EH (cell line): ENCODE results near the gene OTOG.

Experiments
- DNase-seq: peaks from one replicate; pipeline ENCODE4 v3.0.0-alpha.2; 2015; ENCODE audit warnings: low read depth

OTOG gene

GRCh38 chr11:17651061-17651460 is 104.0 kb downstream of the OTOG start:
- no peak for DNase-seq

- no peak for DNase-seq
Observed at GRCh38 chr11:17651681-17652080, 104.6 kb downstream of the OTOG start.

GRCh38 chr11:17652556-17652955 is 105.5 kb downstream of the OTOG start:
- no peak for DNase-seq

- DNase-seq, result no peak
Observed at GRCh38 chr11:17653611-17654010, 106.6 kb downstream of the OTOG start.

GRCh38 chr11:17655682-17656081 is 108.6 kb downstream of the OTOG start:
- DNase-seq, result no peak

DNA sequence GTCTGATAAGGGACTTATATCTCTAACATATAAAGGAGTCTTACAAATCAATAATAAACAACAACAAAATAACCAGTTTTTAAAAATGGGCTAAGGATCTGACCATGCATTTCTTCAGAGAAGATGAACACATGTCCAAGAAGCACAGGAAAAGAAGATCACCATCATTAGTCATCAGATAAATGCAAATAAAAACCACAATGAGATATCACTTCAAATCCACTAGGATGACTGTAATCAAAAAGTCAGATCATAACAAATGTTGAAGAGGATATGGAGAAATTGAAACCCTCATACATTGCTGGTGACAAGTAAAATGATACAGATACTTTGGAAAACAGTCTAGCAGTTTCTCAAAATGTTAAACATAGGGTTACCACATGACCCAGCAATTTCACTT is 111.2 kb downstream of the OTOG start:
- DNase-seq, result no peak

DNA sequence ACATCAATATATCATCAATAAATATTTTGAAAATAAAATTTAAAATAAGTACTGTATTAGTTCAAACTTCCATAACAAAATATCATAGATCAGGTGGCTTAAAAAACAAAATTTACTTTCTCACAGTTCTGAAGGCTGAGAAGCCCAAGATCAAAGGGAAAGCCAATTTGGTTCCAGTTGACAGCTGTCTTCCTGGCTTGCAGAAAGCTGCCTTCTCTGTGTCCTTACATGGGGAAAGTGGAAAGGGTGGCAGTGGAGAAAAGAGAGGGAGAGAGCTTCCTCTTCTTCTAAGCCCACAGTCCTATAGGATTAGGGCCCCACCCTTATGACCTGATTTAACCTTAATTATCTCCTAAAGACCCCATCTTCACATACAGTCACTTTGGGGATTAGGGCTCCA is 121.1 kb downstream of the OTOG start:
- no peak for DNase-seq

GRCh38 chr11:17672469-17672868 is 125.4 kb downstream of the OTOG start:
- no peak for DNase-seq

- peak; percentile 28 for DNase-seq
Observed at GRCh38 chr11:17673951-17674350, 126.9 kb downstream of the OTOG start.

DNA sequence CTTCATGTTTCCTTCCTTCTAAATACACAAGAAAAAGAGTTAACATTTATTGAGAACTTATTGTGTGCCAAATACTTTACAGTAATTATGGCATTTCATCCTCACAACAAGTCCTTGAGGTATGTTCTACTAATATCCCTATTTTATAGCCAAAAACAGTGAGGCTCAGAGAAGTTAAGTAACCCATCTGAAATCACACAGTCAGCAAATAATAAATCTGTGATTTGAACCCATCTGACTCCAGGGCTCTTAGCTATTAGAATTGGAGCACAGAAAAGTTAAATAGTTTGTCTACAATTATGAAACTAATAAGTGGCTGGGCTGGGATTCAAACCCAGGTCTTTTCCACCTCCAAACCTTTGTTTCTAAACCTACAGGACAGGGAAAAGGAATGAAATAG is 135.8 kb downstream of the OTOG start:
- DNase-seq, result no peak

DNA sequence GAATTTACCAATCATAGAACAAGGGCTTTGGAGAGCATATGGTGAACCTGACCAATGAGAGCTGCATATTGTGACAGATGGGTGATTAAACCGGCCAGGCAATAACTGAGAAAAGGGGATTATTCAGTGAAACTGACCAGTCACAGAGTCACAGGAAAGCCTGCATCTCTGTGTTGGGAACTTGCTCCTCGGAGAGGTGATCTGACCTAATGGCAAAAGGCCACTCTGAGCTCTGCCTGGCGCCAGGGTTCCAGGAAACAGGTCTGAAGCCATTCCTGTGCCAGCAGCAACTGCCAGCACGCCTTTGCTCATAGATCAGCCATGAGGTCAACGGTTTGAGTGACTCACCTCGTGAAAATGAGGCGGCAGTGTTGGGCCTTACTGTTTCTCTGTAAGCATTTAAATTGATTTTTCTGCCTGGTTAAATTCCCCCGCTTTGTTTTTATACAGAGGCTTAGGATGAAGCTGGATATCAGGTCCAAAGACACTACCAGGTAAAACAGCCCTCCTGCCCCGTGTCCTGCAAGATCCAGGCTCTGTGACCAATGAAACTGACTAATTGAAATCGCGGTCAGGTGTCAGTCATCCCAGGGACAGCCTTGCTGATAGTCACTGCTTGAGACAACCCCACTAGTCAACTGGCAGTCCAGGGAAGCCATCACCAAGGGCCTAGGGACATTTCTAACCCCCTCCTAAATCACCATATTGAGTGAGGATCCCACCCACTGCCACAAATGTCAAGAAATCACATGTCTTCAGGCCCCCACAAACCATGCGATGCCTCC is 136.5 kb downstream of the OTOG start:
- DNase-seq, result peak; percentile 74

DNA sequence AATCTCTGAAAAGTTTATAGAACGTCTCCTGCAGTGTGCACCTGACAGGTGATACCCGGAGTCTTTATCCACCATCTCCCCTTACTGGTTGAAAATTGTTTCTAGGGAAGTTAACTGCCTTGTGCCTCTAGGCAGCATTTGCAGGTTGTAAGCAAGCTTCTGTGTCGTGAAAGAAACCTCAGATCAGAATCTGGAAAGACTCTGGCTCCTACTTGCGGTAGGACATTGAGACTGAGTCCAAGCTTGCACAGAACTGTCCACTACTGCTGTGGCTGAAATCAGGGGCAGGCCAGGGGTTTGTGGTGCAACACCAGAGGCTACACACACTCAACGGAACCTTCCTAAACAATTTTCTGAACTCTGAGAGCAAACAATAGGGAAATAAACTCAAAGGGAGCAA is 137.5 kb downstream of the OTOG start:
- no peak for DNase-seq

- DNase-seq, result peak; percentile 9
Observed at GRCh38 chr11:17686231-17686980, 139.3 kb downstream of the OTOG start.

DNA sequence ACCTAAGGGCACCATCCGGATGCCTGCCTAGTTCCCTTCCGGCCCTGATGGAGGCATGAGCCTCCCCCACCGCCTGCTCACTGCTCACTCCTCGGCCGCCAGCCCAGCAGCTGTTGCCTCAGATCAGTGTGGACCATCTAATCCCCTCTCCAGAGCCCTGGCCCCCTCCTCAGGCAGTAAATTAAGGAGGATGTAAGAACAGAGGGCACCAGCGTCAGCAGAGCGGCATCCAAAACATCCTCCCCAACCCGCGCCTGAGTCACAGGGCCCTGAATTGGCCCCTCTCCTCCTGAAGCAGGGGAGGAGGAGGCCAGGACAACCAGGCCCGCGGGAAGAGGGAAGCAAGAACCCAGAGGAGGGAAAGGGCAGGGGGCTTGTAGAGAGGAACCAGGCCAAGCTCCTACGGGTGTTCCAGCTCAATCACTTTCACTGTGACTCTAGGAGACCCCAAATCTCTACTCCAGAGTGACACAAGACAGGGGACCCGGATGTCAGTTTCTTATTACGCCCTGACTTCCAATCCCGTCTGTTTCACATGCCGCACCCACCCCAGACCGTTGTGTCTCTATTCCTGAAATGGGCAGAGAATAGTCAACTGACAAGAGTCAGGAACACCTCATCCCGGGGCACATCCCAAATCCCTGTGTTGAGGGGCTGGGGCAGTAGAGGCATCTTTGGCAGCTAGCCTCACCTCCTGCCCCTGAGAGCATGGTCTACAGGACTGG is 141.0 kb downstream of the OTOG start:
- DNase-seq, result peak; percentile 7

DNA sequence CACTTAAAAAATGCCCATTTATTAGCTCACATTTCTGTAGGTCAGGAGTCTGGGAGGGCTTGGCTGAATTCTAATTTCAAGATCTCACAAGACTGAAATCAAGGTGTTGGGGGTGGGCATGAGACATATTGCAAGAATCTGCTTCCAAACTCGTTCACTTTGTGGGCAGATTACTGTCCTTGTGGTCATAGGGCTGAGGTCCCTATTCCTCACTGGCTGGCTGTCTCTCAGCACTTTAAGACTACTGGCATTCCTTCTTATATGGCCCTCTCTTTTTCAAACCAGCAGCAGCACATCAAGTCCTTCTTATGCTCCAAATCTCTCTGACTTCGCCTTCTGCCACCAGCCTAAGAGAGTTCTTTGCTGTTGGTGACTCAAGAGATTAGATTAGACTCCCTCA is 144.5 kb downstream of the OTOG start:
- DNase-seq, result no peak

GRCh38 chr11:17691976-17692375 is 144.9 kb downstream of the OTOG start:
- DNase-seq, result no peak

DNA sequence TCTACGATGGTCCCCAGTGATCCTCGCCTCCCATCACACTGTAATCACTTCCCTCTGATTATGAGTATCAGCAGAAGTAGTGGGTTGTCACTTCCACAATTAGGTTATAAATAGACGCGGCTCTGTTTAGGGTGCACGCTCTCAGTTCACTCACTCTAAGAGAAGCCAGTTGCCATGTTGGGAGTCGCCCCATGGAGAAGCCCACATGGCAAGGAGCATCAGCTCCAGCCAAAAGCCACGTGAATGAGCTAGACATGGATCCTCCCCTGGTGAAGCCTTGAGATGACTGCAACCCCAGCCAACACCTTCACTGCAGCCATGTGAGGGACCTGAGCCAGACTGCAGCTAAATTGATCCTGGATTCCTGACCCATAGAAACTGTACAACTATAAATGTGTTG is 145.9 kb downstream of the OTOG start:
- no peak for DNase-seq

DNA sequence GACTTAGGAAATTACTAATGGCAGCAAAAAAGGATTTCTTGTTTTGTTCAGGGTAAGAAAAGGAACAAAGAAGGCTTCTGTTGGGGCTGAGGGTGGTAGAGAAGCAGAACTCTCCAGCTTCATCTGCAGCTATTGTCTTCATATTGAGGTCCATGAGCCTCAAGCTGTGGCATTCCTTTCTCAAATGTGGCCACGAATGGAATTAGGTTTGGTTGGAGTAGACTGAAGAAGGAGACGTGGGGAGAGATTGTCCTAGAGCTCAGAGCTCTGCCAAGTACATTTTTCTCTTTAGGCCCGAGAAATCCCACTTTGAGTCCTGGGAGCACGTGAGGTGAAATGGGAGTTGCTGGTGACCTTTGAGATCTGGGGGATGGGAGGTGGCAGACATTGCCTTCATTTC is 146.5 kb downstream of the OTOG start:
- DNase-seq, result no peak

- DNase-seq, result no peak
Observed at GRCh38 chr11:17694494-17695110, 147.5 kb downstream of the OTOG start.

DNA sequence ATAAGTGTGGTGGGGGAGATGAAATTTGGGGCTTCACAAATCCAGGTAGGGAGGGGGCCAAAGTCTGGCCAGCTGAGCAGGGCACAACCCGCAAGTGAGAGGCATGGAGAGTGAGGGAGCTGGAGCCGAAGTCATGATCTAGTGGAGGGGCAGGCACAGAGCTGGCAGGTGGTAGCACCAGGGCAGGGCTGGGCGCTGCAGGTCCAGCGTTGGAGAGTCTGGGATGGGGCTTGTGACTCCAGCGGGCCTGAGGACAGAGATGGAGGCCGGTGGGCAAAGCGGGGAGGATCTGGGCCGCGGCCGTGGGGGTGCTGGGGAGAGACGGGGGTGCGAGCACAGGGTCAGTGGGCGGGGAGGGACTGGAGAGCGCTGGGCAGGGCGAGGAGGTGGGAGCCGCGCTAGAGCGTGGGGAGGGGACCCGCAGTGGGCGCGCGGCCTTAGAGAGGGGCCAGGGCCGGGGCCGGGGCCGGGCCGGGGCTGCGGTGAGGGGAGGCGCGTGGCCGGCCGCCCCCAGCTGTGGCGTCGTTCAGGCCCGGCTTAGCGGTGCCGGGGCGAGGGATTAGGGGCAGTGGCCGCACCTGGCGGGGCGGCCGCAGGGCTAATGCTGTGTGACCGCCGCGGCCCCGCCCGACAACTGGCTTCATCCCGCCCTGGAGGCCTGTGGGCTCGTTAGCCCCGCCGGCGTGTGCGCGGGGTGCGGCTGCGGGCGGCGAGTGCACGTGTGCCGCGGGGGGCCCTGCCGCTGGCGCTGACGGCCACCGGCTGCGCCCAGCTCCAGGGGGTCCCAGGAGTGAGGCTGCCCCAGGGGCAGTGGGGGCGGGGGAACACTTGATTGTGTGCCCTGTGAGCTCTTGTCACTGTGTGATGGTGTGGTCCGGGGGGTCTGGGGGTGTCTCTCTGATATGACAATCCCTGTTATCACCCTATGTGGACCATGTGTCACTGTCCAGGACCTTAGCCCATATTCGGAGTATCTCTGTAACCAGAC is 148.7 kb downstream of the OTOG start:
- no peak for DNase-seq

GRCh38 chr11:17696741-17697140 is 149.7 kb downstream of the OTOG start:
- no peak for DNase-seq
